NCI-H524 (cell line): ENCODE results near the gene TUBGCP2.
"Not testable (repeated sequence)": the region's sequence is repeated elsewhere in the genome, so short reads cannot be mapped to it uniquely, and the experiment has no call there.

Source experiments
- DNase-seq, 2 experiments: peaks; one replicate each; lab custom pipeline; 2025; lab: John Stamatoyannopoulos, UW

TUBGCP2 gene

DNA sequence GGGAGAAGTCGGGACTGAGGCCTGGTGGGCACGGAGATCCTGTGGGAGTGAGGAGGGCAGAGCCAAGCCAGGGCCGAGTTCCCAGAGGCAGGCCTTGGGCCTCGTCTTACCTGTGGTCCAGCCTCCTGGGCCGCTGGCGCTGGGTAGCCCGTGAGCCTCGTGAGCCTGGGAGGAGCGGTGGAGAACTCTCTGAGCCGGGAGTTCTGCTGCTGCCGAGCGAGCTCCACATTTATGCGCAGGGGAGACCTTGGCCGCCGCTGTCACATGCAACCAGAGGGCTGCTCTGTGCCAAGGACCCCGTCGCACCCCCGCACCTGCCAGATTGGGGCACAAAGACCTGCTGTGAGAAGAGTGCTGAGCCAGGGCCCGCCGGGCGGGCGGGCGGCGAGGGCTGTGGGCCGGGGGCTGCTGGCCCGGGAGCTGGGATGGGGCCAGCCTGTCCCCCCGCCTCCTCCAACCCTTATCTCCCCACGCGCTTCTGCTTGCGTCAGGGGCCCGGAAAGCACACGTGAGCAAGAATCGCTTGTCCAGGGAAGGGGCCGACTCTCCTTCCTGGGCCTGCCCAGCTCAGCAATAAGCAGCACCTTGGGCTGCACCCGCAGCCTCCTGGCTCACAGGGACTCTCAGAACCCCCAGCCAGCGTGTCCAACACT lies 60.9 kb downstream of the TUBGCP2 start:
- DNase-seq = no peak

DNA sequence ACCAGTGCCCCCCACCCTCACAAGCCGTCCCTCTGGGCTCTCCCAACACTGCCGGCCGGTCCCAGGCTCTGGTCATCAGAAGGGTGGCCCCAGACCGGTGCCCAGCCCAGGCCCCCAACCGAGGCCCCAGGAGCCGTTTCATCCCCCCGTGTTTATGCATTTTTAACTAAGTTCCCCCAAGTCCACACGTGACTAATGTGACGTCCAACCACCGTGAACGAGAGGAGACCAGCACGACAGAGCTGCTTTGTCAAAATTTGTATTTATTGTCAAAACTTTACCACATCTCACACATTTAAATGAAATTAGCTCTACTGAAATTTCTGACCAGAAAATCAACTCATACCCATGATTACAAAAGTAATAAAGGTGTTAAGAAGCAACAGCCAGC lies 62.4 kb downstream of the TUBGCP2 start:
- no peak for DNase-seq

DNA sequence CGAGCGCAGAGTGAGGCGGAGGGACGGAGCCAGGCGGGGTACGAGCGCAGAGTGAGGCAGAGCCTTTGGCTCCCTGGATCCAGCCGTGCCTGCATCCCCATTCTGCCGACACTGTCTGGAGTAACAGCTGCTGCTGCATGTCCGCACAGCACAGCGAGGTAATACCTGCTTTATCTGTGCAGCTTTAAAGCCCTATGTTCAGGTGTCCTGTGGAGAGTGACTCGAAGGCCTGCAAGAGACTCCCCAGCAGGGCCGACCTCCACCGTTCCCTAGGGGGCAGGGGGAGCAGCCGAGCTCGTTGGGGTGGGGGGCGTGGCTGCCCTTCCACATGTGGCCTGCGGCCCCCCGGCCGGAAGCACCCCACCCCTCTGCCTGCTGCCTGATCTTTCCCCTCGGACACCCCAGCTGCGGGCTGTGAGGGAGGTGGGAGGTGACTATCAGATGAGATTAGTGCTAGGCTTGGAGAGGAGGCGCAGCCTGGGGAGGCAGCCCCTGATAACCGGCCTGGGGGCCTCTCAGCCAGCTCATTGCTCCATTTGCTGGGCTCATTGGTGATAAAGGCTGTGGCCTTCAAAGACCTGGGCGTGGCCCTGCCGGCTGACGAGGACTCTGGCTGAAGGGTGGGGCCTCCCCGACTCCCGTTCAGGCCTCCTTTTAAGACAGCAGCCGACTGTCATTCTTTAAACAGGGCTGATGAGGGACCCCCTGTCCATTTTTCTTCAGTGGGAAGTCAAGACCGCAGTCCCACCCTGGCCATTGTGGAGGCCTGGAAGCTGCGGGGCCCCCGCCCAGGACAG lies 63.0 kb downstream of the TUBGCP2 start:
- DNase-seq = no peak

DNA sequence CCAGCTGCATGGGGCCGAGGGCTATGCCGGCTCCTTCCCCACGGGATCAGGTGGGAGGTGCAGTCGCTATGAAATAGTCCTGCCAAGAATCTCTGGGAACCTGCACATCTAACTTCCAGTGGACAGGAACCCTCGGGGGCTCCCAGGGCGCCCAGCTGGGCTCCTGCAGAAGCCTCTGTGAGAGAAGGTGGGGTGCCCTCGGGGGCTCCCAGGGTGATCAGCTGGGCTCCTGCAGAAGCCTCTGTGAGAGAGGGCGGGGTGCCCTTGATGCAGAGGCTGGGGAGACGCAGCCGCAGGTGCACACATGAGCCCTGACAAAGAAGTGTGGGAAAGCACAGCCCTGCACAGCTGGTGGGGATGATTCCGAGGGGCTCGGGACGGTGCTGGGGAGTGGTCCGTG lies 65.1 kb downstream of the TUBGCP2 start:
- no peak for DNase-seq

DNA sequence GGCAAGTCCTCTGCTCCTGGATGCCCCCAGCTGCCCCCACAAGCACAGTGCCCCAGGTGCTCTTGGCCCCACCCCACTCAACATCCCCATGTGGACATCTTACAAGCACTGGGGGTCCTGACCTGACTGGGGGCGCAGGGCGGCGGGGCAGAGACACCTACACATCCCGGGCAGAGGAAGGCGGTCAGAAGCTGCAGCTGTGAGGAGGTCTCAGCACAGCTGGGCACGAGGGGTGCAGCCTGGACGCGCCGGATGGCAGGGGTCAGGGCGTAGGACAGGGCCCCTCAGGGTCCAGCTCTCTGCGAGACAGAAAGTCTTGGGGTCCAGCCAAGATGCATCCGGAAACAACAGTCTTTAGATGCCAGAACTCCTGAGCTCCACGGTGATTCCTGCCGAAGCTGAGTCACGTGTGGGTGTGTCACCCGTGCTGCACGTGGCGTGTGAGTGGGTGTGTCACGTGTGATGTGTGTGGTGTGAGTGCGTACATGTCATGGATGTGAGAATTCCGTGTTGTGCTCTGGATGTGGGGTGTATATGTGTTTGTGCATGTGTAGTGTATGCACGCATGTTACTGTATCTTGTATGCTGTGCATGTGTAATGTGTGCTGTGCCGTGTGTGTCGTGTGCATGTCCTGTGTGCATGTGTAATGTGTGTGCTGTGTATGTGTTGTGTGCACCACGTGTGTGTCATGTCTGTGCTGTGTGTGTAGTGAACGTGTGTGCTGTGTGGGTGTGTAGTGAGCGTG lies 65.9 kb downstream of the TUBGCP2 start:
- no peak for DNase-seq

DNA sequence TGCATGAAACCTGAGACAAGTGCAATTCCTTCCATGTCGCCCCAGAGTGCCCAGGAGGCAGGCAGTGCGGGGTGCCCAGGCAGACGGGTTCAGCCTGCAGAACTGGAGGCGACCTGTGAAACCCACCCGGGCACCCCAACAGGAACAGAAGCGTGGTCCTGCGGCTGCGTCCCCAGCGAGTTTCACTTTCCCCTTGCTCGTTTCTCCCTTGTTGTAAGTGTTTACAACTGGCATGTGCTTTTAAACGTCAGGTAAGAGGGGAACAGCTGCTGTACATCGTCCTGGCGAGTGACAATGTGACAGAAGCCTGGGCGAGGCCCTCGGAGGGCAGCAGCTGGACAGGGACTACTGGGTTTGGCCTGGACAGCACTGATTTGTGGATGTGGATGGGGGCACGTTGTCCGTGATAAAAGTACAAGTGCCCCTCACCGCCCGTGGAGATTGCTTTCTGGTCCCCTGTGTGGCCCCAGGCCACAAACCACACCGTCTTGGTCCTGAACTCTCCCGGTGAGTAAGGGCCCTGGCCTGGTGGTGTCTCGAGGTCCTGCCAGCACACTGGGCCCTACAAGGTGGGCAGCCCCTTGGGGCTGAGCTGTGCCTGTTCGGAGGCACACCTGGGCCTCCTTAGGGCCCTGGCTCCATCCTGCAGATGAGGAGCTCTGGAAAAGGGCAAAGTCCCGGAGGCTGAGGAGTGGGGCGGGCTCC lies 67.0 kb downstream of the TUBGCP2 start:
- DNase-seq = peak in 1 of 2 experiments; percentile 11

- no peak for DNase-seq
Observed at GRCh38 chr10:133239990-133240389, 68.7 kb downstream of the TUBGCP2 start.

DNA sequence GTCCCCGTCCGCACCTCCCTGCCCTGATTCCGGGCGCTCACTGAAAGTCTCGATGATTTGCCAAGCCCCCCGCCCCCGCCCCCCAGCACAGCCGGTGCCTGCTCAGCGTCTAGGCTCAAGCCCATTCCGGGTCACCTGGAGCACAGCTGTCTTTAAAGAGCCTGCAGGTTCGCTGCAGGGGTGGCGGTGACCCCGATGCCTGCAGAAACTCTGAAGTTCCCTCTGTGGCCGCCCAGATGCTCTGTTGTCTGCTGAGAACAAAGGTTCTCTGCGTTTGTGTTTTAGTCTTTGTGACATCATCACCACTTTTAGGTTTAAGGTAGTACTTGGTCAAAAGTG lies 70.2 kb downstream of the TUBGCP2 start:
- DNase-seq = no peak

DNA sequence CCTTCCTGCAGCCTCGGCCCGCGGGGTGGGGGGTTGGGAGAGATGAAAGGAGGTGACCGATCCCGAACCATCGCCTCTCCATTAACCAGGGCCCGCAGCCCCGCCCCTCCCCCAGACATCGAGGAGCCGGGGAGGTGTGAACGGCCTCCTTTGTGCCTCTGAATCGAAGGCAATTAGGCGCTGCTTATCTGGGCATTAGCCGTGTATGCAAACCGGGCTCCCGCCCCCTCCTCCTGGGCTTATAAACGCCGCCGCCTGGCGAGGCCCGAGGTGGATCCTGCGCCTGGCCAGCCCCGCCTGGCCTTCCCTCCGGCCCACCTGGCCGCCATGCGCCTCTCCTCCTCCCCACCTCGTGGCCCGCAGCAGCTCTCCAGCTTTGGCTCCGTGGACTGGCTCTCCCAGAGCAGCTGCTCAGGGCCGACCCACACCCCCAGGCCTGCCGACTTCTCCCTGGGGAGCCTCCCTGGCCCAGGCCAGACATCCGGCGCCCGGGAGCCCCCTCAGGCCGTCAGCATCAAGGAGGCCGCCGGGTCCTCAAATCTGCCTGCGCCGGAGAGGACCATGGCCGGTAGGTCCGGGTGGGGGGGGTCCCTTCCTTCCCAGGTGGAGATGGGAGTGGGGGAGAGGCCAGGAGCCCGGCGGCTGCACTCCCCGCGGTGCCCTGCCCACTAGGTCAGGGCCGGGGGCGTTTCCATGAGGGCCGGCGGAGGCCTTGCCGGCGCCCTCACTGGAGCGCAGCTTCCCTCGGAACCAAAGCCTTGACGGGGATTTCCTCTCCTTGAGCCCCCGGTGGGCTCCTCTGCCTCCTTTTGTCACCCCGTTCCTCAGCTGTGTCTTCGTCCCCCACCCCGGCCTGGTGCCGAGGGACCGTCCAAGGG lies 70.8 kb downstream of the TUBGCP2 start, which contains the start of gene VENTX:
TSS of gene VENTX (plus strand) at position 268 of the 878 bp plus-strand sequence. CDS start at position 328, 60 bp downstream.
- DNase-seq = no peak

GRCh38 chr10:133237241-133237587 lies 71.5 kb downstream of the TUBGCP2 start:
- no peak for DNase-seq

DNA sequence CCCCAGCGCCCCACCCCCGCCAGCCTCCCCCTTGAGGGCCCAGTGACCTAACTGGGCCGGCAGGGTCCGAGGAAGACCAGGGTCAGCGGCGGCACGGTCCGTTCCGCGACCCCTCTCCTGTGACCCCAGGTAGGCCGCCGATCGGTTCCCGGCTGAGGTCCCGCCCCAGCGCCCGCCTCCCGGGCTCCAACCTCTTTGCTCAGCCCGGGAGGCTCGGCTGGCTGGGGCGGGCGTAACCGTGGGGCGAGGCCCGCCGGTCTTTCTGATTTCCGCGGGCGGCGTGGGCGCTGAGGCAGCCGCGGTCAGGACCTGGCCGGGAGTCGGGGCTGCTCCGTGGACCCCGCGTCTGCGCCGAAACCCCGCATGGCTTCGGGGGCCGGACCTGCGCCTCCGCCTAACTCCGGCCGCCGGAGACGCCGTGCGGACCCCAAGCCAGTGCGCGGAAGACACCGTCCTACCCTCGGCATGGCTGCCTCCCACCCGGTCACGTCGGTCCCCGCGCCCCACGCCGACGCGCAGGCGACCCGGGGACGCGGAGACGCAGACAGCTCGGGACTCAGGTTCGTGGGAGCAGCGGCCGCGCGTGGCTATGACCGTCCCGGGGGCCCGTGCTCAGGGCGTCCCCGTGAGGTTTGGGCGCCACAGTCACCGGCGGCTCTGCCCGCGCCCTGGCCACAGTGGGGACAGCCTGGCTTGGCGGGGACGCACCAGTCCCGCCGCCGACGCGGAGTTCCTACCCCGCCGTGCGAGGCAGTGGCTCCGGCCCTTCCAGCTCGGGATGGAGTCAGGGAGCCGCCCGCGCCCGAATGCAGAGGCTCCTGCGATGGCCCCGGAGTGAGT lies 72.1 kb downstream of the TUBGCP2 start:
- DNase-seq = no peak

GRCh38 chr10:133235932-133236331 lies 72.7 kb downstream of the TUBGCP2 start:
- DNase-seq = no peak

GRCh38 chr10:133235265-133235855 lies 73.3 kb downstream of the TUBGCP2 start:
- DNase-seq = no peak

DNA sequence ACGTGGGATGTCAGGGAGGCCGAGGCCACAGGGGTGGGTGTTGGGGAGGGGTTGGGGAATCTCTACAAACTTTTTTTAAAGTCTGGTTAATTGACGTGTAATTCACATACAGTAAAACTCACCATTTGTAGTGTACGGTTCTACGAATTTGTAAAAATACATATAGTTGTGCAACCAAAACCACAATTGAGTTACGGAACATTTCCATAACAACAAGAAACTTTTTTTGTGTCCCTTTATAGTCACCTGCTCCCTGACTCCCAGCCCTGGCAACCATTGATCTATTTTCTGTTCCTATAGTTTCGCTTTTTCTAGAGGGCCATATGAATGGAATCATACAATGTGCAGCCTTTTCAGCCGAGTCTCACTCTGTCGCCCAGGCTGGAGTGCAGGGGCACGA lies 73.9 kb downstream of the TUBGCP2 start:
- DNase-seq = not testable (repeated sequence)

GRCh38 chr10:133231946-133232574 lies 76.6 kb downstream of the TUBGCP2 start:
- no peak for DNase-seq

DNA sequence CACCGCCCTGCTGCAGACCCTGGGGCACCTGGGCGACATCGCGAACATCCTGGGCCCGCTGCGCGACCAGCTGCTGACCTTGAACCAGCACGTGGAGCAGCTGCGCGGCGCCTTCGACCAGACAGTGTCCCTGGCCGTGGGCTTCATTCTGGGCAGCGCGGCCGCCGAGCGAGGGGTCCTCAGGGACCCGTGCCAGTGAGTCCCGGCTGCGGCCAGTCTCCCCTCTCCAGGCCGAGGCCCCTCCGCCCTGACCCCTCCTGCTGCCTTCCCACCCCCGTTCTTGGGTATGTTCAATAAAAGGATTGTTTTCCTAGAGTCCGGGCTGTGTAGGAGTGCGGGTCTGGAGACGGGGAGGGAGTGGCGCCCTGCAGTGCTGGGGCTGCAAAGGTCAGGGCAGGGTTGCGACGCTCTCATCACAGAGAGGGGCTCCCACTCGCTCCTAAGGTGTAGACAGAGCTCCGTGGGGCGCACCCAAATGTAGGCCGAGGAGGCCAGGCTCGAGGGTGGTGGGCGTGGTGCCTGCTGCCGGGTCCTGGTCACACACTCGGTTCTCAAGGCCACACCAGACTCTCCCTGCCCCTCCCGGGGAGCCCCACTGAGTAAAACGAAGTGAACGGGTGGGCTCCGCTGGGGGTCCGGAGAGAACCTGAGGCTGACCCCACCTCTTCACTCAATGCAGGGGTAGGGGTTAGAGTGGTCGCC lies 77.3 kb downstream of the TUBGCP2 start:
- no peak for DNase-seq

- no peak for DNase-seq
Observed at GRCh38 chr10:133230387-133231195, 78.1 kb downstream of the TUBGCP2 start.

DNA sequence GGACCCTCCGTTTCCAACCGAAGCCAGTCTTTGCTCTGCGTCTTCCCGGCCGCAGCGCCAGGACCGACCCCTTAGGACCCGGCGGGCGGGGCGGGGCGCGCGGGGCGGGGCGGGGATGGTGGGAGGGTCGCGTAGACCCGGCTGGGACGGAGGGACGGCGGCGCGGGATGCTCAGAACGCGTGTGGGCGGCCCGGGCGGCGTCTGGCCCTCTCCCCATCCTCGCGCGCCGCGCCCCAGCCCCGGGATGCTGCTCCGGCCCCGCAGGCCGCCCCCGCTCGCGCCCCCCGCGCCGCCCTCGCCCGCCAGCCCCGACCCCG lies 78.7 kb downstream of the TUBGCP2 start, which contains the start of gene UTF1:
TSS of gene UTF1 (plus strand) at position 174 of the 318 bp plus-strand sequence. CDS start at position 246, 72 bp downstream.
- DNase-seq = no peak
